Activated CD8-positive, alpha-beta memory T cell treated with anti-CD3 and anti-CD28 coated beads, Interleukin-2, amount 50 U/mL, for 4 hours (primary cell): Measurements from ENCODE around the gene KLHL17.
"Not testable (repeated sequence)": the region's sequence is repeated elsewhere in the genome, so short reads cannot be mapped to it uniquely, and the experiment has no call there.

ENCODE experiments used
- DNase-seq: peaks from one replicate; pipeline ENCODE4 v3.0.0-alpha.2; 2020

KLHL17 gene

DNA sequence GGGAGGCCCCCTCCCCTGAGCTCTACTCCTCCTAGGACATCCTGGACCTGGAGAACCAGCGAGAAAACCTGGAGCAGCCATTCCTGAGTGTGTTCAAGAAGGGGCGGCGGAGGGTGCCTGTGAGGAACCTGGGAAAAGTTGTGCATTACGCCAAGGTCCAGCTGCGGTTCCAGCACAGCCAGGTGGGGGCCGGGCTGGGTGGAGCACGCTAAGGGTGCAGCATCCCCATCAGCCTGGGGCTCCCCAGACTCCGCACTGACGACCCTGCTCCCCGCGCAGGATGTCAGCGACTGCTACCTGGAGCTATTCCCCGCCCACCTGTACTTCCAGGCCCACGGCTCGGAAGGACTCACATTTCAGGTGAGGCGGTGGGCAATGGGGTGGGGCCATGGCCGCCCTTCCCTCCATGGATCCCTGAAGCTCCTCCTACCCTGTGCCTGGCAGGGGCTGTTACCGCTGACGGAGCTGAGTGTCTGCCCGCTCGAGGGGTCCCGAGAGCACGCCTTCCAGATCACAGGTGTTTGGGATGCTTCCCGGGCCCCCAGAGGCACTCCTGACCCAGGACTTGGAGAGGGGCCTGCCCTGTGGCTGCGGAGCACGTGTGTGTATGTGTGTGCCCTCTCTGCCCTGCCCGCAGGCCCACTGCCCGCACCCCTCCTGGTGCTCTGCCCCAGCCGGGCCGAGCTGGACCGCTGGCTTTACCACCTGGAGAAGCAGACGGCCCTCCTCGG lies 10.0 kb downstream of the KLHL17 start:
- DNase-seq, result no peak

DNA sequence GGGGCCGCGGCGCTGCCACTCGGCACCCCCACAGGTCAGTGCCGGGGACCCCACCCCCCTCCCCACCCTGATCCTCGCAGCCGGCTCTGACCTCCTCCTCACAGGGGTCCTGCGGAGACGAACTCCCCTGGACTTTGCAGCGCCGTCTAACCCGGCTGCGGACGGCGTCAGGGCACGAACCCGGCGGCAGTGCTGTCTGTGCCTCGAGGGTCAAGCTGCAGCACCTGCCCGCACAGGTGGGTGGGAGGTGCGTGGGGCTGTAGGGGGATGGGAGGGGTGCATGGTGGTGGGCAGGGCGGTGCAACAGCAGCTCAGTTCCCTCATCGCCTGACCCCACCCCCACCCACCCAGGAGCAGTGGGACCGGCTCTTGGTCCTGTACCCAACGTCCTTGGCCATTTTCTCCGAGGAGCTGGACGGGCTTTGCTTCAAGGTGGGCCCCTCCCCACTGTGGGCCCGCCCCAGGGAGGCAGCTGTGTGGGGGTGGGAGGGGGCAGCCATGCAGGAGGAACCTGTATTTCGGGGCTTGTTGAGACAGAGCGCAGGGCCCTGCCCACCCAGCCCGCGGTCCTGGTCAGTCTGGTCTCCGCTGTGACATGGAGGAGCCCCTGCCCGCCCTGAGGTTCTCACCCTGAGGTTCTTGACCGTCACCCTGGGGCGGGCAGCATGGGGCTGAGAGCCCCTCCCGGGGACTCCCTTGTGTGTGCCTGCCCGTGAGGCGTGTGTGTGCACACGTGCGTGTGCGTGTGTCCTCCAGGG lies 10.8 kb downstream of the KLHL17 start:
- DNase-seq, result no peak

DNA sequence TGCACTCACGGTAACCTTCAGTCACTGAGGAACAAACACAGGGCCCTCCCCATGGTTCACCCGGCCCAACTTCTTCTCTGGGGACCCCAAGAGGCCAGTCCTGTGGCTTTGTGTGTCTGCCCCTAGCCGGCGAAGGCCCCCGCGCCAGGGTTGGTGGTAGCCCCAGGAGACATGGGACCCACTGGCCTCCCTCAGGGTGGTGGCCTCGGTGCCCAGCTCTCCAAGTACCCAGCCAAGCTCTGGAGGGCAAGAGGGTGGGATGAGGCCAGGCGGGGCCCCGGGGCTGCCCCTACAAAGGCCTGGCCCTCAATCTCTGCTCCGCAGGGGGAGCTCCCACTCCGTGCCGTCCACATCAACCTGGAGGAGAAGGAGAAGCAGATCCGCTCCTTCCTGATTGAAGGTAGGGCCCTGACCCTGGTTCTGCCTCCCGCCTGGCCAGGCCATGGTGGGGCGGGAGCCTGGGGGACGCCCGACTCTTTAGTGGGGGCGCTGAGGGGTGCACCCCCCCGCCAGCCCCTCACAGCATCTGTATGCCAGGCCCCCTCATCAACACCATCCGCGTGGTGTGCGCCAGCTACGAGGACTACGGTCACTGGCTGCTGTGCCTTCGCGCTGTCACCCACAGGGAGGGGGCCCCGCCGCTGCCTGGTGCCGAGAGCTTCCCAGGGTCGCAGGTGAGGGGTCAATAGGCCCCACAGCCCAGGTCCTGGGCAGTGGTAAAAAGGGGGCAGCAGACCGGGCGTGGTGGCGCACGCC lies 11.5 kb downstream of the KLHL17 start:
- DNase-seq, result no peak

DNA sequence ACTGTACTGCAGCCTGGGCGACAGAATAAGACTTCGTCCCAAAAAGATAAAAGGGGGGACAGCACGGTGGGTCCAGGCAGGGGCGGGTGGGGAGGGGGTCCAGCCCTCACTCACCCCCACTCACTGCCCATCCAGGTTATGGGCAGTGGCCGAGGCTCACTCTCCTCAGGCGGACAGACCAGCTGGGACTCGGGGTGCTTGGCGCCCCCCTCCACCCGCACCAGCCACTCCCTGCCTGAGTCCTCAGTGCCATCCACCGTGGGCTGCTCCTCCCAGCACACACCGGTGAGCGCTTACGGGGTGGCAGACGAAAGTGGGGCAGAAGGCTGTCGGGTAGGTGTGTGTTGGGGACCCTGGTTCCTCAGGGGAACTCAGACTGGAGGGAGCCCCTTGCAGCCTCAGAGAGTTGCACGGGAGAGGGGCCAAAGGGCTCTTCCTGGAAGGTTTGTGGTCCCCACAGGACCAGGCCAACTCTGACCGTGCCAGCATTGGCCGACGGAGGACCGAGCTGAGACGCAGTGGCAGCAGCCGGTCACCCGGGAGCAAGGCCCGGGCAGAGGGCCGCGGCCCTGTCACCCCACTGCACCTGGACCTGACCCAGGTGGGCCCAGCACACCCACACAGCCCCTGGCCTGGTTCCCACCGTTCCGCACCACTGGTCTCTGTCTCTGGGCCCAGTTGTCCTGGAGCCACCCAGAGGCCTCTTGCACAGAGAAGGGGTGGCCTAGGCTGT lies 12.5 kb downstream of the KLHL17 start:
- DNase-seq, result no peak

DNA sequence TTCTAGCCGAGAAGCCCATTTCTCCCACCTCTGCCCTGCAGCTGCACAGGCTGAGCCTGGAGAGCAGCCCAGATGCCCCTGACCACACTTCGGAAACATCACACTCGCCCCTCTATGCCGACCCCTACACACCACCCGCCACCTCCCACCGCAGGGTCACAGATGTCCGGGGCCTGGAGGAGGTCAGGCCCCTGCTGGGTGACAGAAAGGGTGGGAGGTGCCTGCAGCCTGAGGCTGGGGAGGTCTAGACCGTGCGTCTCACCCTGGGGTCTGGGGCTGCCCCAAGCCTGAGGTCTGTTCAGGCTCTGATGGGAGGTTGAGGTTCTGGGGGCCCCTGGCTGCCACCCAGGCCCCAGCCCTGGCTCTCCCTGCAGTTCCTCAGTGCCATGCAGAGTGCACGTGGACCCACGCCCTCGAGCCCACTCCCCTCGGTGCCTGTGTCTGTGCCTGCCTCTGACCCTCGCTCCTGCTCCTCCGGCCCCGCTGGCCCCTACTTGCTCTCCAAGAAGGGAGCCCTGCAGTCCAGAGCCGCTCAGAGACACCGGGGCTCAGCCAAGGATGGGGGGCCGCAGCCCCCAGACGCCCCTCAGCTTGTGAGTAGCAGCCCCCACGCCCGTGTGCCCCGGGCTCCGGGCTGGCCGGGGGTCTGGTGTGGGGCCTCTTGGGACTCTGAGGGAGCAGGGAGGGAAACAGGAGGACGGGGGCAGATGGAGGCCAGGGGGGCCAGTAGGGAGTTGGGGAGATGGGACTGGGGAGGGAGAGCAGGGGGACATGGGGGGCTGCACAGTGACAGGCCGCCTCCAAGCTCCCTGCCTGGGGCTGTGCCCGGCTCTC lies 13.3 kb downstream of the KLHL17 start:
- no peak for DNase-seq

DNA sequence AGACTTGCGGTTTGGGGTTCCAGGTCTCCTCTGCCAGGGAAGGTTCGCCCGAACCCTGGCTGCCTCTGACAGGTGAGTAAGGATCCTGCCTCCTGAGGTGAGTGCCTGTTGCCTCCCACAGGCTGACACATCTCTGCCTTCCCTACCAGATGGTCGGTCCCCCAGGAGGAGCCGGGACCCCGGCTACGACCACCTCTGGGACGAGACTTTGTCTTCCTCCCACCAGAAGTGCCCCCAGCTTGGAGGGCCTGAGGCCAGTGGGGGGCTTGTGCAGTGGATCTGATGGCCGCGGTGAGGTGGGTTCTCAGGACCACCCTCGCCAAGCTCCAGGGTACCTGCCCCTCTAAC lies 13.9 kb downstream of the KLHL17 start:
- DNase-seq, result no peak

DNA sequence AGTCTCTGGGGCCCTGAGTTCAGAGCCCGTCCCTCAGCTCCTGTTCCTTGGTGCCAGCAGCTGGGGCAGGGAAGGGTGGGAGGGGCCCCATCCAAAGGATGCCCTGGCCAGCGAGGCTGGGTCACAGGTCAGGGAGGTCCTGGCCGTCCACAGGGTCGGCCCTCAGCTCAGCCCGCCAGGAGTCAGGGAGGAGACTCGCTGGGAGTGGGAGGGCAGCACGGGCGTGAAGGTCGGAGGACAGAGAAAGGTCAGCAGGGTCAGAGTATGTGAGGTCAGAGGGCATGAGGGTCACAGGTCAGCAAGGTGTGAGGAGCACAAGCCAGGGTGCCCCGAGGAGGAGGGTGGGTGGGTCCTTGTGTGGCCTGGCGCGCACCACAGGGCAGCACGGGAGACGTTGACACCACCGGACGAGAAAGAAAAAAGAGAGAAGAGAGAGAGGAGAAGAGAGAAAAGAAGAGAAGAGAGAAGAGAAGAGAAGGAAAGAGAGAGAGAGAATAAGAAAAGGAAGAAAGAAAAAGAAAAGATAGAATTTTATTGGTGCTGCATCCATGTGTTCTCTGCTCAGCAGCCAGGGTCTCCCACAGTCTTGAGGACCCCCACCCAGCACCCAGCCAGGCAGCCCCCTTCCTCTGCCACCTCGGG lies 14.4 kb downstream of the KLHL17 start:
- DNase-seq, result no peak

DNA sequence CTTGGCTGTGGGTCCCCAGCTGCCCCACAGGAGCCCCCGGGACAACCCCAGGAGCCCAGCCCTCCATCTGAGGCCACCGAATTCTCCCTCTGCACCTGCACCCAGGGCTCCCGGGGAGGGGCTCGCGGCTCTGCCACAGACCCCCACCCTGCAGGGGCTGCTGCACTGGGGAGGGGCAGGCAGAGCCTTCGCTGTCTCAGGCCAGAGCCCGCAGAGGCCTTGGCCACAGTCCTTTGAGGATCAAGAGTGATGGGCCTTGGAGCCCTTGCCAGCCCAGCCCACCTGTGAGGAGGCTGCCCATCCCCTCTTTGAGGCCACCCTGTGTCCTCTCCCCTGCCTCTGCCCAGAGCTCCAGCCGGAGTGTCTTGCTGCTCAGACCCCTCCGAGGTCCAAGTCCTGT lies 15.0 kb downstream of the KLHL17 start:
- no peak for DNase-seq

DNA sequence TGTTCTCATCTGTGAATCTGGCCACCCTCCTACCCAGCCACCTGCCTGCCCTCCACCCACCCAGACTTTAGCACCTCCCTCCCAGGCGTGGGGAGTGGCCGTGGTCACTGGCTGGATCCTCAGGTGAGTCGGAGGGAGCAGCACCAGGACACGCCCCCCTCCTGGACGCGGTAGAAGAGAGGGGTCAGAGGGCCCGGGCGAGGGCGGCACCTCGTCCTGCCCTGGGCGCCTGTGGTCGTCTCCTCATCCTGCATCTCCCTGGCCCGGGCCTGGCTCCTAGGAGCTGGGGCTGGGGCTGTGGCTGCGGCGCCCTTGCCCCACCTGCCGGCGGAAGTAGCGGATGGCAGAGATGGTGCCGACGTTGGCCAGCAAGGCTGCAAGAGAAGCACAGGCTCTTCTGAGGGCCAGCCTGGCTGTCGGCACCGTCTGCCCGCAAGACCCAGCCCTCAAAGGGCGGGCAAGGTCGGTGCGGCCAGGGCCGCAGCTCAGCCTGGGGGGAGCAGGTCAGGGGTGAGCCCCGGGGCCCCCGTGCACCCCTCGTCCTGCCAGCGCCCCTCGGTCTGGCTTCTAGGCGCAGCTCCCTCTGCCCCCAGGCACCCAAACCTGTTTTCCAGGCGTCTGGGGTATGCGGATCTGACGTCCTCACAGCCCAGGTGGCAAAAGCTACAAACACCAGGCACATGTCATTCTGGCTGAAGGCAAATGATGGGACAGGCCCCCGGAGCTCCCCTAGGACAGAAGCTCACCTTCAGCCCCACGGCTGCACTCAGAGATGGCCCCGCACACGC lies 15.7 kb downstream of the KLHL17 start:
- peak; percentile 74 for DNase-seq

DNA sequence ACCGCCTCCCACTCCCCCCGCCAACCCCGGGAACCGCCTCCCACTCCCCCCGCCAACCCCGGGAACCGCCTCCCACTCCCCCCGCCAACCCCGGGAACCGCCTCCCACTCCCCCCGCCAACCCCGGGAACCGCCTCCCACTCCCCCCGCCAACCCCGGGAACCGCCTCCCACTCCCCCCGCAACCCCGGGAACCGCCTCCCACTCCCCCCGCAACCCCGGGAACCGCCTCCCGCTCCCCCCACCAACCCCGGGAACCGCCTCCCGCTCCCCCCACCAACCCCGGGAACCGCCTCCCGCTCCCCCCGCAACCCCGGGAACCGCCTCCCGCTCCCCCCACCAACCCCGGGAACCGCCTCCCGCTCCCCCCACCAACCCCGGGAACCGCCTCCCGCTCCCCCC lies 16.4 kb downstream of the KLHL17 start:
- DNase-seq, result not testable (repeated sequence)

DNA sequence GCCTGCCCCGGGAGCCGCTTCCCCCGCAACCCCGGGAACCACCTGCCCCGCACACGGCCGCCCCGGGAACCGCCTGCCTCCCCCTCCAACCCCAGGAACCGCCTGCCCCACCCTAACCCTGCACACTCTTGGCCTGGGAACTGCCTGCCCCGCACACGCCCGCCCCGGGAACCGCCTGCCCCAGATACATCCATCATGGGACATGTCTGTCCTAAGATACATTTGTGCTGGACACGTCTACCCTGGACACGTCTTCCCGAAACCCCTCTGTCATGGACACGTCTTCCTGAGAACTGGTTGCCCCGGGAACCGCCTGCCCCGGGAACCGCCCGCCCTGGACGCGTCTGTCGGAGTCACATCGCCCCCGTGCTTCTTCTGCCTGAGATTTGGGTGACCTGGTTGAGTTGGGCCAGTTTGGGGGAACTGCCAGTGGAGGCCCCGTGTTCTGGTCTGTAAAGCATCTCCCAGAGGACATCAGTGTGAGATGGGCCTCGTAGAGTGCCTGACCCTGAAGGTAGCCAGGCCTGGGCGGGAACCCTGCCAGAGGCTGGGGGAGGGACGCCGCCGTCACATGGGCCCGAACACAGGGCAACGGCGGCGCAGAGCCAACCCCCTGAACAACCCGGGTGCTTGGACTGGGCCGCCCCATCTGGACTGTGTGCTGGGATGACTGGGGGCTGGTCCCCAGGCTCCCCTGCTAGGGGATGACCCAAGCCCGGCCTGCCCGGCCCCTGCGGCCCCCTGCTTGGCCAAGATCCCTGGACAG lies 17.9 kb downstream of the KLHL17 start:
- no peak for DNase-seq

DNA sequence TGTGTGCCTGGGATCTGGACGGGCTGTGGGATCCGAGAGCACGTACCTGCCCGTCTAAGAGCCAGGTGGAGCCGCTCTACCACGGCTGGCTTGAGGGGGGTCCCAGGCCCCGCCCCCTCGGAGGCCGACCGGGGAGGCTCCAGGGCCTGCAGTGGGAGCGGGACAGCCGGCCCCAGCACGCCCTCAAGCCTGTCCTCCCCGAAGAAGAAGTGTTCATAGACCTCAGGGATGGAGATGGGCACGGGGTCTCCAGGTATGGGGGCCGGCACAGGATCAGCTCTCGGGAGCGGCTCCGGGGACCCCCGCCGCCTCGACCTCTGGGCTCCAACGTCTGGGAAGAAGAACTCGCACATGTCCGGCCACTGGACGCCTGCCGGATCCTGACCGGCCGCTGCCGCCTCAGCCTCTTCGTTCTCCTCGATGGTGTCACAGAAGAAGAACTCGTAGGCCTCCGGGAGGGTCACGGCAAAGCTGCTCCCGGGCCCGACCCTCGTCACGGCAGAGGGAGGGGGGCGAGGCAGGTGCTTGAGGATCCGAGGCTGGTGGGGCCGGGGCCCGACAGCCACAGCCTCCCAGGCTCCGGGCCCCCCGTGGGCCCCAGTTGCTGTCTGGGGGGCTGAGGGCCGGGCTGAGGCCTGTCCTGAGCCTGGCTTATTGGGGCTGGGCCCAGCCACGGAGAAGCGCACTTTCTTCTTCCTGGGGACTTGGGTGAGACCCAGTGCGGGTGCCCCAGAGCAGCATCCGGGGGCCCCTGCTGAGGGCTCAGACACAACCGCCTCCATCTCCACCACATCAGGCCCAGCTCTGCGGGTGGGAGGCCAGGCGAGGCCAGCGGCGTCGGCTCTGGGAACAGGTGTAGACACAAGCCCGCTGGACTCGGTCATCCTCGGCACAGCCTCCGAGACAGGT lies 18.7 kb downstream of the KLHL17 start:
- no peak for DNase-seq

DNA sequence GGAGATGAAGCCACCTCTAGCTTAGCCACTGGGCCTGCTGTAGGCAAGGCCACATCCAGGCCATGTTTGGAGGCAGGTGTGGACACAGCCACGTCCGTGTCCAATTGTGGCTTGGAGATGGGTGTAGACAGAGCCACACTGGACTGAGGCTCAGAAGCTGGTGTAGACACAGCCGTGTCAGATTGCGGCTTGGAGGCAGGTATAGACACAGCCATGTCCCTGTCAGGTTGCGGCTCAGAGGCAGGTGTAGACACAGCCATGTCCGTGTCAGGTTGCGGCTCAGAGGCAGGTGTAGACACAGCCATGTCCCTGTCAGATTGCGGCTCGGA lies 19.3 kb downstream of the KLHL17 start:
- DNase-seq, result no peak

DNA sequence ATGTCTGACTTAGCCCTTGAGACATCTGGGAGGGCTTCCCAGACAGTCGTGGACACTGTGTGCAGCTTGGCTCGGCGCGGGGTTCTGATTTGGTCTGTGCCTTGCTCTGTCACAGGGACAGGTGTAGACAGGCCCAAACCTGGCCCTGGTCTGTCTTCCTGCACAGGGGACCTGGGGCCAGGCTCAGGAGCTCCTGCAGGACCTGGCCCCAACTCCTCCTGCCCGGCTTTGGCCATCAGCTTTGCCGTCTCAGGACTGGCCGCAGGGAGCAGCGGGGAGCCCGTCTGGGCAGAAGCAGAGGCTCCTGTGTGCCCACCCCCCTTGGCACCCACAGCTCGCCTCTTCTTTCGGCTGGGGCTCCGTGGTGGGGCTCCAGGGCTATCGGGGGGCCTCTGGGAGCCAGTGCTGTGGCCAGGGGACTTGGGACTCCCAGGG lies 19.8 kb downstream of the KLHL17 start:
- DNase-seq, result no peak

DNA sequence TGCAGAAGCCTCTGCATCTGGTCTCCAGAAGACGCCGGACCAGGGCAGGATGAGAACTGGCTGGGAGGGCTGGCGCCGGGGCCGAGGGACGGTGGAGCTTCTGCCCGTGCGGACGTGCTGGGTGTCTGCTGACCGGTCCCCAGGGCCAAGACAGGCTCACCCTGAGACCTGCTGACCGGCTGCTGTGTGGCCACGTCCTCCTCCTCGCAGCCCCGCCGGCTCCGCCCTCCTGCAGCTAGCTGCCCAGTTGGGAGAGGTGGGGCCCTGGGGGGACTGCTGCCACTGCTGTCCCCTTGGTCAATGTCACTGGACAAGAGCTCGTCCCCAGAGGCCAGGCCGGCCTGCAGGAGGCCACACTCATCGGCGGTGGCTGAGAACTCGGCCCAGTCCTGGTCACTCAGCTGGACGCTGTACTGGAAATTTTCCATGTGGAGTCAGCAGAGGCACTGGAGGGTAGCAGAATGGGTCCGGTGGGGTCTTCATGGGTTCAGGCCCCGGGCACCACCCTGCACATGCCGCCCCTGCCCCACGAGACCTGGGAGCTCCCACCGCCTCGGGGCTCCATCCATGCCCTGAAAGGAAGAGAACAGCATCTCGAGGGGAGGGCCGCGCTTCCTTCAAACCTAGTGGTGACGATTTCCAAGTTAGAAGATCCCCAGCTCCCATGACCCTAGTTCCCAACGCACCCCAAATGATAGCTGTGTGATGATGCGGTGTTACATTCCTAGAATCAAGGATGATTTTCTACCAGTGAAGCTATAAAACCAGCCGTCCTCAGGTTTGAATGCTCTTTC lies 20.4 kb downstream of the KLHL17 start:
- peak; percentile 16 for DNase-seq

DNA sequence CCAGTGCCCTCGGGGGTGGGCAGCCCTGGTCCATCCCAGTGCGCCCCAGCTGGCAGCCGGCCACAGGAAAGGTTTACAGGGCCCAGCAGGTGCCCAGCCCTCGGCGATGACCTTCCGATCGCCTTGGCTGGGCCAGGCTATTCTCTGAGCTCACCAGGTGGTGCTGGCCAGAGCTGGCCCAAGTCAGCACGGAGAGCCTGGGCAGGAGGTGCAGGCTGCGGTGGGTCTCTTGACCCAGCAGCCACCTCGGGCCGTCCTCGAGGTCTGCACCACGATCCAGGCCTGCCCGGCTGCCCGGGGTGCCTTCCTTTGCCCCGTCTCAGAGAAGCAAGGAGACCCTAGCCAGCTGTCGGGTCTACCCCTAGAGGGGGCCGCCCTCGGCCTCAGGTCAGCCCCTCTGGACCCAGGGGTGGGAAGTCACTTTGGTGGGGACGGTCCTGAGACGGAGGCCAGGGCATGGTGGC lies 21.1 kb downstream of the KLHL17 start:
- DNase-seq, result no peak

DNA sequence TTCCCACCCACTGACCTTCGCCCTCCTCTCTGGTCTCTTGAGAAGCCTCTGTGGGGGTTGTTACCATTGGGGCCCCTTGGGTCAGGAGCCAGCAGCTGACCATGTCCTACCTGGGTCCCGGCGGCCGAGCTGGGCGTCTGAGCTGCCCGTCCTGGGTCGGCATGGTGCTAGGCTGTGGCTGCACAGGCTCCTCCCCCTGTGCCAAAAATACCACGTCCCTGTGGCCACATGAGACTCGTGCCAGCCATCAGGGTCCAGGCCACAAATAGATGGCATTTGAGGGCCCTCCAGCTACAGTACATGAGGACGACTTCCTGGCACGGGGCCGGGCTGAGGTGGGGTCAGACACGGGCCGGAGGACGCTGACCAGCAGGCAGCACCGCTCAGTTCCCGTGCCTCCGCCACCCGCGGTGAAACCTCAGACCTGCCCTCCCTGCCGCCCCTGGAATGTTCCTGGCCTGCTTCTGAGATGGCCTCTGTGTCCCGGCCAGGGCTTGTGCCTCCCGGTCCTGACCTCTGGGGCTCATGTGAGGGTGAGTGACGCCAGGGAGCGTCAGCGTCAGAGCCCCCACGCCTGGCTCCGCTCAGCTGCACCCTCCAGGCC lies 21.7 kb downstream of the KLHL17 start, which contains the start of gene PERM1:
TSS of gene PERM1 (minus strand) at position 139 of the 604 bp plus-strand sequence. CDS start 1,064 bp downstream, outside the sequence.
- no peak for DNase-seq
